Gastroesophageal sphincter (tissue), 4 donors: ENCODE results near the gene VRK2. TPM values are rescaled to one million over a fixed set of nuclear protein-coding genes. Genes with fewer than 3 reads are reported as not detected.

Experiments
- ATAC-seq: fragments of 150-250 bp; one replicate; pipeline ENCODE4 v1.9.1; 2016; ENCODE audit warnings: mild to moderate bottlenecking, moderate library complexity
- H3K27ac ChIP-seq, 4 donors: fragments of 200-600 bp; sonication (generic) in 3 of 4; 1 replicate in 3 of 4; 2 replicates in 1 of 4; pipeline ENCODE4 v1.5.1; 2016 to 2019
- H3K27me3 ChIP-seq: fragments of 200-600 bp; sonication (generic); one replicate; pipeline ENCODE4 v1.5.1; 2019
- H3K36me3 ChIP-seq, 2 donors: fragments of 200-600 bp; sonication (generic); one replicate each; pipeline ENCODE4 v1.5.1; 2019; ENCODE audit warnings: control low read depth in 1 of 2
- H3K4me1 ChIP-seq, 3 donors: fragments of 200-600 bp; sonication (generic); 1 replicate in 2 of 3; 2 replicates in 1 of 3; pipeline ENCODE4 v1.5.1; 2016 to 2019; ENCODE audit warnings: control low read depth in 2 of 3
- H3K4me3 ChIP-seq, 2 donors: fragments of 200-600 bp; sonication (generic); one replicate each; pipeline ENCODE4 v1.5.1; 2019; ENCODE audit warnings: mild to moderate bottlenecking in 1 of 2, moderate library complexity in 1 of 2
- H3K9me3 ChIP-seq, 3 donors: fragments of 200-600 bp; sonication (generic); one replicate each; pipeline ENCODE4 v1.5.1; 2017 to 2019; ENCODE audit warnings: control low read depth in 2 of 3
- EP300 ChIP-seq: sonication (generic); formaldehyde crosslinking; IDR thresholded peaks from one replicate; pipeline ENCODE4 v1.6.1; 2017; ENCODE audit warnings: antibody characterized with exemption, mild to moderate bottlenecking
- POLR2A ChIP-seq, 2 donors: fragments of 450-650 bp; IDR thresholded peaks; one replicate each; pipeline ENCODE4 v1.6.1; 2017; ENCODE audit warnings: antibody characterized with exemption in 2 of 2, mild to moderate bottlenecking in 2 of 2, moderate library complexity in 1 of 2
- POLR2AphosphoS5 ChIP-seq: sonication (generic); formaldehyde crosslinking; IDR thresholded peaks from one replicate; pipeline ENCODE4 v1.6.1; 2017; ENCODE audit warnings: antibody characterized with exemption
- WGBS, 2 donors: methylation state at CpG; one replicate each; pipeline ENCODE4 v1.1.5; 2018; ENCODE audit warnings: low coverage in 1 of 2; 5-methylcytosine and 5-hydroxymethylcytosine counted together
- total RNA-seq, 4 donors: library from RNA; depleted of rRNA; stranded (reverse); fragments of >200 nt; gene quantifications; one replicate each; pipeline ENCODE4 v1.1.0, GENCODE V29; 2016
- TF ChIP-seq, protein P1 (sequence below), 4 experiments: fragments of 200-600 bp in 2 of 4; fragments of 450-650 bp in 2 of 4; sonication (generic) in 1 of 4; IDR thresholded peaks; one replicate each; pipeline ENCODE4 v1.5.1; 2017 to 2019; ENCODE audit warnings: antibody characterized with exemption in 4 of 4, mild to moderate bottlenecking in 2 of 4, moderate library complexity in 2 of 4

Gene VRK2
- total RNA-seq, 4 donors from 2014 or later: 27.5 to 34.4 (median 29.1) TPM

DNA sequence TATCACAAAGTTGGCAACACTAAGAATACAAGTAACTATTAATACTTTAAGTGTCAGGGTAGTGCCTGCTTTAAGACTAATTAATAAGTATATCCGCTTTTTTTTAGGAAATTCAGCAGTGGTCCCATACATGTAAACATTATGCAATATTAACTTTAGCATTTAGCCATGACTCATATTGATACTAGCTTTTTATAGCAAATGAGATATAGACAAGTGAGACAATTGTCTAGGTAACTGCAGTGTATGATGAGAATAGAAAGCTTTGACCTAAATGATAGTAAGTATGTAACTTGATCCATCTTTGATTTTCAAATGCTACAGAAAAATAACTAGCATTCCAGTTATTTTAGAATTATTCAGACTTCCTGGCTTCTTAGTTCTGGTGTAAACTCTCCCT is 27.4 kb upstream of the VRK2 start:
- WGBS, 2 donors: 60 to 73% methylated on average over 1 of the region's 1 CpG
- Histone ChIP-seq H3K9me3 (no peaks in the 10 kb centered on the region), H3K4me3 (no peak overlapping the region), H3K27me3 (no peaks in the 10 kb centered on the region), H3K36me3 (no peaks in the 10 kb centered on the region), H3K27ac (no peak overlapping the region), H3K4me1 (no peaks in the 10 kb centered on the region)
- TF ChIP-seq POLR2A (IDR thresholded peaks at IDR 0.05) (no peak), POLR2AphosphoS5 (no peak), EP300 (no peak)
- TF ChIP-seq, protein P1, sequence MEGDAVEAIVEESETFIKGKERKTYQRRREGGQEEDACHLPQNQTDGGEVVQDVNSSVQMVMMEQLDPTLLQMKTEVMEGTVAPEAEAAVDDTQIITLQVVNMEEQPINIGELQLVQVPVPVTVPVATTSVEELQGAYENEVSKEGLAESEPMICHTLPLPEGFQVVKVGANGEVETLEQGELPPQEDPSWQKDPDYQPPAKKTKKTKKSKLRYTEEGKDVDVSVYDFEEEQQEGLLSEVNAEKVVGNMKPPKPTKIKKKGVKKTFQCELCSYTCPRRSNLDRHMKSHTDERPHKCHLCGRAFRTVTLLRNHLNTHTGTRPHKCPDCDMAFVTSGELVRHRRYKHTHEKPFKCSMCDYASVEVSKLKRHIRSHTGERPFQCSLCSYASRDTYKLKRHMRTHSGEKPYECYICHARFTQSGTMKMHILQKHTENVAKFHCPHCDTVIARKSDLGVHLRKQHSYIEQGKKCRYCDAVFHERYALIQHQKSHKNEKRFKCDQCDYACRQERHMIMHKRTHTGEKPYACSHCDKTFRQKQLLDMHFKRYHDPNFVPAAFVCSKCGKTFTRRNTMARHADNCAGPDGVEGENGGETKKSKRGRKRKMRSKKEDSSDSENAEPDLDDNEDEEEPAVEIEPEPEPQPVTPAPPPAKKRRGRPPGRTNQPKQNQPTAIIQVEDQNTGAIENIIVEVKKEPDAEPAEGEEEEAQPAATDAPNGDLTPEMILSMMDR (IDR thresholded peaks at IDR 0.05): no peak
- no peak for ATAC-seq

DNA sequence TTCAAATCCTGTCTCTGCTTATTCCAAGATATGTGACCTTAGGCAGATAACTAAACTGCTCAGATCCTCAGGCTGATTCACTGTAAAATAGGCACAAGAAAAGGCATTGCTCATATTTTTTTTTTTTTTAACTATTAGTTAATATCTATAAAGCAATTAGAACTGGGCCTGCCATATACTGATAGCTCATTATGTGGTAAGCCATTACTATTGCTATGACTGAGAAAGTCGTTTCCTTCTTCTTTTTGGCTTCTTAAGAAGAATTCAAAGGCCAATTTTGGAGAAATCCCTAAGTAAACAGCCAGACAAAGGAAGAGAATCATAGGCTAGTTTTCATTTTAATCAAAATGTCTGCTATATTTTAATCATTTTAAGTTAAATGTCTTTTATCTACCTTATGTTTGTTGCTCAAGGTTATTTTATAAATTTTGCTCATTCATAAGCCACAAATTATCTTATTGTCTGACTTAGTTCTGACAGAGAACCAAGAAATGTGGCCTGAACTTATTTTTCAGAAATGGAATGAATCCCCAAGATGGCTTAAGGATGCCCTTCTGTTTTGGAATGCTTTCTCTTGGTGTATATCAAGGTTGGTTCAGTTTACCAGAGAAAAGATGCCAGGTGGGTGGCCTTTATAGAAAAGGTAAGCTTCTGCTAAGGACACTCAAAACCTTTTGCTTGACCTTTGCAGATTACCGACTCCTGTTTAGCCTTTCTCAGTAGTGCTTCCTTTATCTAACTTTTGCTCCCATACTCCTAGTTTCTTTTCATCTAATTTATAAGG is 21.3 kb upstream of the VRK2 start:
- ATAC-seq: no peak

DNA sequence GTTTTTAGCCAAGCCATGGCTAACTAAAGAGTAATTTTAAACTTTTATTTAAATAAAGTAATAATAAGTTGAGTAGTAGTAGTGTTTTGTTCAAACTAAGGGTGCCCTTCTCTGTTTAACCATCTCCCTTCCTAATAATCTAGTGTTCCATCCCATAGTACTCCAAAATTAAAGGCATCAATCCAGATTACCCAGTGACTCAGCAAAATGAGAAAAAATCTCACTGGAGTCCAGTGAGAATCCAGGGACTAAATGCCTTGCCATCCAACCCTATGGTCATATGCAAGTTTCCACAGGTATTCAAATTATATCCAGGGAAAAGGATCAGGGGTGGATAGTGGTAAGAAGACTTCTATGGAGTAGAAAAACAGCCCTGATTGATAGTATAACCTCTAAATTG is 19.6 kb upstream of the VRK2 start:
- TF ChIP-seq EP300 (no peak), POLR2AphosphoS5 (no peak), POLR2A (IDR thresholded peaks at IDR 0.05) (no peak)
- TF ChIP-seq, protein P1 (IDR thresholded peaks at IDR 0.05): no peak
- Histone ChIP-seq H3K4me1 (no peaks in the 10 kb centered on the region), H3K36me3 (no peaks in the 10 kb centered on the region), H3K9me3 (no peaks in the 10 kb centered on the region), H3K27me3 (no peaks in the 10 kb centered on the region), H3K4me3 (no peak overlapping the region), H3K27ac (no peak overlapping the region)
- ATAC-seq: no peak

More for the DNA sequence above, 21.3 kb upstream of the VRK2 start:
- H3K9me3 ChIP-seq: no peaks in the 10 kb centered on the region
- no peak overlapping the region for H3K27ac ChIP-seq
- H3K4me3 ChIP-seq: no peak overlapping the region
- H3K27me3 ChIP-seq: no peaks in the 10 kb centered on the region
- WGBS, 2 donors: 64 to 76% methylated on average over 2 of the region's 2 CpGs
- H3K36me3 ChIP-seq: no peaks in the 10 kb centered on the region
- H3K4me1 ChIP-seq: no peaks in the 10 kb centered on the region
- TF ChIP-seq POLR2A (IDR thresholded peaks at IDR 0.05): no peak
- no peak for TF ChIP-seq POLR2AphosphoS5
- TF ChIP-seq, protein P1 (IDR thresholded peaks at IDR 0.05): no peak
- no peak for TF ChIP-seq EP300

DNA sequence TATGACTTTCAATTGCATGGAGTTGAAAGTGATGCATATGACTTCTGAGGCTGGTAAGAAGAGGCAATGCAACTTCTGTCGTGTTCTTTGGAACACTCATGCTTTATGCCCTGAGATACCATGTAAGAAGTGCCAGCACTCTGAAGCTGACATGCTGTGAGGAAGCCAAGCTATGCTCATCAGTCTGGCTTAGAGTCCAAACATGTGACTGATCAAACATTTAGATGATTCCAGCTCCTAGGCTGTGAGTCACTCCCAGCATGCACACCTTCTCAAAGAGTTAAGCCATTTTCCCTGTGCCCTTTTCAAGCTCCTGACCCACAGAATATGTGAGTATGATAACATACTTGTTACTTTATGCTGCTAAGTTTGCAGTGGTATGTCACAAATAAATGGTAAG is 15.8 kb upstream of the VRK2 start:
- Histone ChIP-seq H3K4me1 (no peaks in the 10 kb centered on the region), H3K9me3 (no peaks in the 10 kb centered on the region), H3K36me3 (no peaks in the 10 kb centered on the region), H3K4me3 (no peak overlapping the region), H3K27ac (no peak overlapping the region), H3K27me3 (no peaks in the 10 kb centered on the region)
- no peak for ATAC-seq
- TF ChIP-seq, protein P1 (IDR thresholded peaks at IDR 0.05): no peak
- TF ChIP-seq POLR2A (IDR thresholded peaks at IDR 0.05) (no peak), EP300 (no peak), POLR2AphosphoS5 (no peak)
- 83% methylated on average over 1 of the region's 1 CpG; no CpG with 5 or more reads in 1 of the 2 donors for WGBS, 2 donors
